ENCODE results near the gene CNTN5. TPM values are rescaled to one million over a fixed set of nuclear protein-coding genes. Genes with fewer than 3 reads are reported as not detected.

The CNTN5 gene
- total RNA-seq, 1 experiment from 2014 or later: not detected

- H3K4me1 ChIP-seq (ENCODE audit: insufficient read depth, low read length): no peaks in the 10 kb centered on the region
- POLR2A ChIA-PET (ENCODE audit: unreplicated experiment): no interaction called here
- no peaks in the 10 kb centered on the region for H3F3A ChIP-seq (ENCODE audit: low read length, unreplicated experiment)
- DNase-seq: no peak
- TF ChIP-seq CTCF (conservative IDR thresholded peaks at IDR 0.05; ENCODE audit: low read depth, low read length) (no peak), EZH2 (IDR thresholded peaks at IDR 0.05; ENCODE audit: low read length, unreplicated experiment) (no peak), EZH2phosphoT487 (IDR thresholded peaks at IDR 0.05; ENCODE audit: borderline replicate concordance, low read length) (no peak)
- intact Hi-C loops (cut with micrococcal nuclease): no loop called here
- H3K4me2 ChIP-seq (ENCODE audit: low read length): no peak overlapping the region
- ATAC-seq: no peak
- H3K9me2 ChIP-seq (replicated peaks; ENCODE audit: low read length): no peaks in the 10 kb centered on the region
- no peaks in the 10 kb centered on the region for H3K9me3 ChIP-seq (ENCODE audit: low read length)
- H3K79me2 ChIP-seq (ENCODE audit: low read length): no peaks in the 10 kb centered on the region
- no TSS peak for BruUV-seq (replicated peaks)
- no peak overlapping the region for H2AFZ ChIP-seq (ENCODE audit: low read length)
- no peak overlapping the region for H3K27ac ChIP-seq (ENCODE audit: low read length)
- no peak overlapping the region for H3K4me3 ChIP-seq (ENCODE audit: low read length)
- CTCF ChIA-PET: no interaction called here
- no peaks in the 10 kb centered on the region for H3K36me3 ChIP-seq (ENCODE audit: low read depth, low read length)
- peaks cover 28% of the 10 kb centered on the region for H3K27me3 ChIP-seq (ENCODE audit: low read length)
- no peak overlapping the region for H3K9ac ChIP-seq (ENCODE audit: low read length)
- H4K20me1 ChIP-seq (ENCODE audit: low read length): no peaks in the 10 kb centered on the region
These were observed 992.3 kb downstream of the CNTN5 start for GRCh38 chr11:100013011-100013410.

- ChIA-PET POLR2A (ENCODE audit: unreplicated experiment) (no interaction called here), CTCF (no interaction called here)
- Histone ChIP-seq H3K9ac (ENCODE audit: low read length) (no peak overlapping the region), H3K79me2 (ENCODE audit: low read length) (no peaks in the 10 kb centered on the region), H2AFZ (ENCODE audit: low read length) (no peak overlapping the region), H3F3A (ENCODE audit: low read length, unreplicated experiment) (no peaks in the 10 kb centered on the region), H3K27ac (ENCODE audit: low read length) (no peak overlapping the region), H3K4me2 (ENCODE audit: low read length) (no peak overlapping the region), H3K9me3 (ENCODE audit: low read length) (peaks cover 5% of the 10 kb centered on the region; the same call in 1 of the 2 replicates), H3K4me1 (ENCODE audit: insufficient read depth, low read length) (no peaks in the 10 kb centered on the region), H3K27me3 (ENCODE audit: low read length) (no peaks in the 10 kb centered on the region), H4K20me1 (ENCODE audit: low read length) (no peaks in the 10 kb centered on the region), H3K4me3 (ENCODE audit: low read length) (no peak overlapping the region), H3K36me3 (ENCODE audit: low read depth, low read length) (no peaks in the 10 kb centered on the region), H3K9me2 (replicated peaks; ENCODE audit: low read length) (no peaks in the 10 kb centered on the region)
- no TSS peak for BruUV-seq (replicated peaks)
- DNase-seq (no peak), ATAC-seq (no peak)
- intact Hi-C loops (cut with micrococcal nuclease): no loop called here
- TF ChIP-seq CTCF (conservative IDR thresholded peaks at IDR 0.05; ENCODE audit: low read depth, low read length): no peak
These were observed 1011.2 kb downstream of the CNTN5 start for GRCh38 chr11:100031973-100032372.

- Histone ChIP-seq H2AFZ (ENCODE audit: low read length) (no peak overlapping the region), H3F3A (ENCODE audit: low read length, unreplicated experiment) (no peaks in the 10 kb centered on the region), H3K4me2 (ENCODE audit: low read length) (peak overlapping the region; percentile 40), H3K9me2 (replicated peaks; ENCODE audit: low read length) (no peaks in the 10 kb centered on the region), H3K36me3 (ENCODE audit: low read depth, low read length) (no peaks in the 10 kb centered on the region), H3K79me2 (ENCODE audit: low read length) (no peaks in the 10 kb centered on the region), H3K27ac (ENCODE audit: low read length) (no peak overlapping the region), H3K4me1 (ENCODE audit: insufficient read depth, low read length) (no peaks in the 10 kb centered on the region), H3K9ac (ENCODE audit: low read length) (no peak overlapping the region), H3K27me3 (ENCODE audit: low read length) (peaks cover 37% of the 10 kb centered on the region), H3K9me3 (ENCODE audit: low read length) (no peaks in the 10 kb centered on the region), H3K4me3 (ENCODE audit: low read length) (peak overlapping the region; percentile 52; the same call in 1 of the 2 replicates), H4K20me1 (ENCODE audit: low read length) (no peaks in the 10 kb centered on the region)
- ChIA-PET POLR2A (ENCODE audit: unreplicated experiment) (no interaction called here), CTCF (no interaction called here)
- intact Hi-C loops (cut with micrococcal nuclease): no loop called here
- no peak for TF ChIP-seq EZH2phosphoT487 (IDR thresholded peaks at IDR 0.05; ENCODE audit: borderline replicate concordance, low read length)
- no peak for TF ChIP-seq CTCF (conservative IDR thresholded peaks at IDR 0.05; ENCODE audit: low read depth, low read length)
- no peak for TF ChIP-seq EZH2 (IDR thresholded peaks at IDR 0.05; ENCODE audit: low read length, unreplicated experiment)
- no TSS peak for BruUV-seq (replicated peaks)
- ATAC-seq (no peak), DNase-seq (no peak)
These were observed 1040.3 kb downstream of the CNTN5 start for GRCh38 chr11:100061006-100061405.
